ENCODE results near the gene SNRPA. TPM values are rescaled to one million over a fixed set of nuclear protein-coding genes. Genes with fewer than 3 reads are reported as not detected.

The SNRPA gene
- 17.8 and 27.4 TPM in 2 replicates for total RNA-seq

GRCh38 chr19:40750874-40751537 lies at the start of gene SNRPA:
Gene SNRPA, plus strand, starts transcription at chr19:40751203. Its CDS starts 206 bp downstream, at chr19:40751409.

GRCh38 chr19:40716482-40717324 lies 34.3 kb upstream of the SNRPA start, which contains the start of the genes COQ8B and ITPKC:
Gene COQ8B, minus strand, starts transcription at chr19:40716886. Its CDS starts 2,254 bp downstream, at chr19:40714632.
Gene ITPKC, plus strand, starts transcription at chr19:40717112. Its CDS starts 24 bp downstream, at chr19:40717136.

GRCh38 chr19:40750058-40750873 lies 737 bp upstream of the SNRPA start, which contains the start of gene ACTMAP:
Gene ACTMAP, minus strand, starts transcription at chr19:40750477. Its CDS starts 674 bp downstream, at chr19:40749803.

GRCh38 chr19:40774916-40775631 lies 24.1 kb downstream of the SNRPA start, which contains the start of gene MIA:
Gene MIA, plus strand, starts transcription at chr19:40775521. Its CDS starts 22 bp downstream, at chr19:40775543.

GRCh38 chr19:40777937-40778705 lies 27.1 kb downstream of the SNRPA start, which contains the start of gene RAB4B:
Gene RAB4B, plus strand, starts transcription at chr19:40778247. Its CDS starts 129 bp downstream, at chr19:40778376.

GRCh38 chr19:40798683-40799557 lies 47.9 kb downstream of the SNRPA start, which contains the start of gene EGLN2:
Gene EGLN2, plus strand, starts transcription at chr19:40799191. Its CDS starts 1,382 bp downstream, at chr19:40800573.

Other genes starting within 250 kb of the SNRPA start
- 18.6 and 33.0 TPM in 2 replicates for gene SHKBP1, start 174.3 kb upstream of the SNRPA start, total RNA-seq
- 6.8 and 7.1 TPM in 2 replicates for gene LTBP4, start 149.8 kb upstream of the SNRPA start, total RNA-seq
- gene NUMBL, start 60.6 kb upstream of the SNRPA start, total RNA-seq: 21.7 and 22.8 TPM in 2 replicates
- 30.7 and 31.9 TPM in 2 replicates for gene COQ8B, start 34.3 kb upstream of the SNRPA start, total RNA-seq
- 10.7 and 12.1 TPM in 2 replicates for gene ITPKC, start 34.1 kb upstream of the SNRPA start, total RNA-seq
- 0.56 and 0.96 TPM in 2 replicates for gene ACTMAP, start 726 bp upstream of the SNRPA start, total RNA-seq
- 0.85 TPM in 1 of 2 replicates, not detected in the other for gene MIA, start 24.3 kb downstream of the SNRPA start, total RNA-seq
- 6.5 and 9.2 TPM in 2 replicates for gene RAB4B, start 27.0 kb downstream of the SNRPA start, total RNA-seq
- 63.1 and 84.5 TPM in 2 replicates for gene EGLN2, start 48.0 kb downstream of the SNRPA start, total RNA-seq
- not detected in 2 replicates for gene CYP2A6, start 99.2 kb downstream of the SNRPA start, total RNA-seq
- gene CYP2A7, start 131.0 kb downstream of the SNRPA start, total RNA-seq: not detected in 2 replicates
- gene CYP2B6, start 240.1 kb downstream of the SNRPA start, total RNA-seq: not detected in 2 replicates

All from regular cardiac myocyte (primary cell).